ENCODE data around the gene ARHGEF1. TPM values are rescaled to one million over a fixed set of nuclear protein-coding genes. Genes with fewer than 3 reads are reported as not detected.

The ARHGEF1 gene
- total RNA-seq, 1 experiment from 2014 or later: 69.5 TPM

DNA sequence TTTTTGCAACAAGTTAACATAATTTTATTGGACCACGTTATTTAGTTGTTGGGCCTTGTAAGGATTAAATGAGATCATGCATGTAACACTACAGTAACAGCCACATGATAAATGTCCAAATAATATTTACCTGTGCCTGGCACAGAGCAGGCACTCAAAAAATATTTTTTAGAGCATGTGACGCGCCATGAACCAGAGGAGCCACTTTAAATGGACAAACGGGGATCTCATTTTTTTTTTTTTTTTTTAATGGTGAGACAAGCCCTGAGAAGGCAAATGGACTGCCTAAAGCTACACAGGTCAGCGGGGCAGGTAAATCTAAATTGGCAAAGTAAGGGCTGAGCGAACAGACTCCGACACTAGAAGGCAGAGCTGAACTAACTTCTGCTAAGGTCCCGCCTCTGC is 23.8 kb upstream of the ARHGEF1 start:
- TF ChIP-seq SIN3A (IDR thresholded peaks at IDR 0.05; ENCODE audit: borderline replicate concordance, insufficient read depth, low read depth, low read length) (no peak), POLR2AphosphoS5 (IDR thresholded peaks at IDR 0.05; ENCODE audit: low read depth, low read length) (no peak; the same call in 1 of the 2 replicates), TCF7L2 (IDR thresholded peaks at IDR 0.05; ENCODE audit: low read depth, low read length) (no peak), REST (IDR thresholded peaks at IDR 0.05; ENCODE audit: insufficient read depth in 1 of 2, low read depth in 2 of 2, low read length in 1 of 2) (no peak)
- TF ChIP-seq, protein P1, sequence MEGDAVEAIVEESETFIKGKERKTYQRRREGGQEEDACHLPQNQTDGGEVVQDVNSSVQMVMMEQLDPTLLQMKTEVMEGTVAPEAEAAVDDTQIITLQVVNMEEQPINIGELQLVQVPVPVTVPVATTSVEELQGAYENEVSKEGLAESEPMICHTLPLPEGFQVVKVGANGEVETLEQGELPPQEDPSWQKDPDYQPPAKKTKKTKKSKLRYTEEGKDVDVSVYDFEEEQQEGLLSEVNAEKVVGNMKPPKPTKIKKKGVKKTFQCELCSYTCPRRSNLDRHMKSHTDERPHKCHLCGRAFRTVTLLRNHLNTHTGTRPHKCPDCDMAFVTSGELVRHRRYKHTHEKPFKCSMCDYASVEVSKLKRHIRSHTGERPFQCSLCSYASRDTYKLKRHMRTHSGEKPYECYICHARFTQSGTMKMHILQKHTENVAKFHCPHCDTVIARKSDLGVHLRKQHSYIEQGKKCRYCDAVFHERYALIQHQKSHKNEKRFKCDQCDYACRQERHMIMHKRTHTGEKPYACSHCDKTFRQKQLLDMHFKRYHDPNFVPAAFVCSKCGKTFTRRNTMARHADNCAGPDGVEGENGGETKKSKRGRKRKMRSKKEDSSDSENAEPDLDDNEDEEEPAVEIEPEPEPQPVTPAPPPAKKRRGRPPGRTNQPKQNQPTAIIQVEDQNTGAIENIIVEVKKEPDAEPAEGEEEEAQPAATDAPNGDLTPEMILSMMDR (IDR thresholded peaks at IDR 0.05): no peak
- Histone ChIP-seq H3K4me3 (ENCODE audit: low read depth in 2 of 2, low read length in 2 of 2) (peak overlapping the region; percentile 94), H3K27me3 (ENCODE audit: control insufficient read depth, insufficient read depth, low read length) (no peaks in the 10 kb centered on the region; the same call in 1 of the 2 replicates), H3K4me1 (ENCODE audit: control insufficient read depth, insufficient read depth, low read length) (peaks cover 23% of the 10 kb centered on the region), H3K36me3 (ENCODE audit: control insufficient read depth, insufficient read depth, low read length) (peaks cover 27% of the 10 kb centered on the region), H3K27ac (ENCODE audit: low read length) (peak overlapping the region; percentile 89), H3K9me3 (ENCODE audit: control insufficient read depth, insufficient read depth, low read depth, low read length) (no peaks in the 10 kb centered on the region)
- DNase-seq (ENCODE audit: low read depth, low spot score) (no peak), ATAC-seq (no peak)
- POLR2A ChIA-PET: no interaction called here
- CTCF ChIA-PET: interaction anchor here (0.7 kb wide), 1 partner anchor 17 kb away, joined by 3 read pairs; no protein-coding TSS in a partner anchor
- intact Hi-C loops (cut with micrococcal nuclease; ENCODE audit: unreplicated experiment) (no loop called here), in situ Hi-C loops (cut with HindIII; ENCODE audit: low pct_unique_long_range_greater_than_20kb, low sequenced_read_pairs) (no loop called here)
- no TSS peak for BruUV-seq (replicated peaks)

- POLR2A ChIA-PET: interaction anchor here (0.6 to 1.4 kb wide), 2 partner anchors 11 to 39 kb away, joined by 4 to 9 read pairs; no protein-coding TSS in a partner anchor
- ATAC-seq: peak; percentile 92
- no TSS peak for BruUV-seq (replicated peaks)
Measured at GRCh38 chr19:41859618-41860418, 23.2 kb upstream of the ARHGEF1 start, which contains the start of gene RPS19. RPS19 (plus strand) TSS chr19:41860255; CDS start chr19:41860775, 520 bp downstream.

More at GRCh38 chr19:41859618-41860418, 23.2 kb upstream of the ARHGEF1 start, which contains the start of gene RPS19:
- in situ Hi-C loops (cut with HindIII; ENCODE audit: low pct_unique_long_range_greater_than_20kb, low sequenced_read_pairs): no loop called here
- intact Hi-C loops (cut with micrococcal nuclease; ENCODE audit: unreplicated experiment): no loop called here
- Histone ChIP-seq H3K9me3 (ENCODE audit: control insufficient read depth, insufficient read depth, low read depth, low read length) (no peaks in the 10 kb centered on the region), H3K4me3 (ENCODE audit: low read depth in 2 of 2, low read length in 2 of 2) (peak within 1 kb of the TSS; percentile 94), H3K36me3 (ENCODE audit: control insufficient read depth, insufficient read depth, low read length) (peaks cover 29% of the 10 kb centered on the region), H3K27ac (ENCODE audit: low read length) (peak within 1 kb of the TSS; percentile 94), H3K4me1 (ENCODE audit: control insufficient read depth, insufficient read depth, low read length) (peaks cover 28% of the 10 kb centered on the region), H3K27me3 (ENCODE audit: control insufficient read depth, insufficient read depth, low read length) (no peaks in the 10 kb centered on the region)
- peak; percentile 75 for TF ChIP-seq TCF7L2 (IDR thresholded peaks at IDR 0.05; ENCODE audit: low read depth, low read length)
- TF ChIP-seq SIN3A (IDR thresholded peaks at IDR 0.05; ENCODE audit: borderline replicate concordance, insufficient read depth, low read depth, low read length): peak; percentile 49; the same call in 1 of the 2 replicates
- peak; percentile 89 for TF ChIP-seq POLR2AphosphoS5 (IDR thresholded peaks at IDR 0.05; ENCODE audit: low read depth, low read length)
- TF ChIP-seq, protein P1 (IDR thresholded peaks at IDR 0.05): no peak; the same call in 1 of the 2 replicates
- no peak for TF ChIP-seq REST (IDR thresholded peaks at IDR 0.05; ENCODE audit: insufficient read depth in 1 of 2, low read depth in 2 of 2, low read length in 1 of 2)
- DNase-seq (ENCODE audit: low read depth, low spot score): peak; percentile 87
- CTCF ChIA-PET: interaction anchor here (0.5 to 0.7 kb wide), 2 partner anchors 17 to 83 kb away, joined by 3 to 7 read pairs; no protein-coding TSS in a partner anchor

Data from Panc1 (cell line).